DOHH2 (cell line): Measurements from ENCODE around the gene HLA-DOA.

Source experiments
- H3F3A ChIP-seq: fragments of 200-600 bp; sonication (generic), shearing (Covaris generic); 2 replicates; pipeline ENCODE4 v1.6.0; 2016; ENCODE audit warnings: antibody characterized with exemption, mild to moderate bottlenecking; ENCODE audit not compliant: control insufficient read depth, insufficient read depth
- H3K27ac ChIP-seq: fragments of 200-600 bp; sonication (generic); 2 replicates; pipeline ENCODE4 v1.5.1; 2014; ENCODE audit warnings: low read depth, mild to moderate bottlenecking, low read length, moderate library complexity
- H3K27me3 ChIP-seq: fragments of 200-600 bp; sonication (generic); 2 replicates; pipeline ENCODE4 v1.6.1; 2014; ENCODE audit warnings: mild to moderate bottlenecking, low read length, mixed read lengths; ENCODE audit not compliant: control insufficient read depth
- H3K36me3 ChIP-seq: fragments of 200-600 bp; sonication (generic); 2 replicates; pipeline ENCODE4 v1.6.1; 2014; ENCODE audit warnings: mild to moderate bottlenecking, low read length, moderate library complexity, mixed read lengths; ENCODE audit not compliant: control insufficient read depth
- H3K4me1 ChIP-seq: fragments of 200-600 bp; sonication (generic); 2 replicates; pipeline ENCODE4 v1.6.1; 2014; ENCODE audit warnings: mild to moderate bottlenecking, low read length, mixed read lengths; ENCODE audit not compliant: control insufficient read depth
- H3K4me2 ChIP-seq: fragments of 200-600 bp; sonication (generic); 2 replicates; pipeline ENCODE4 v1.6.0; 2014; ENCODE audit warnings: mild to moderate bottlenecking, low read length, moderate library complexity
- H3K4me3 ChIP-seq: fragments of 200-600 bp; sonication (generic); 2 replicates; pipeline ENCODE4 v1.5.1; 2014; ENCODE audit warnings: mild to moderate bottlenecking, low read length, mixed read lengths
- H3K79me2 ChIP-seq: fragments of 200-600 bp; sonication (generic); 2 replicates; pipeline ENCODE4 v1.6.1; 2014; ENCODE audit warnings: mild to moderate bottlenecking, low read length, mixed read lengths; ENCODE audit not compliant: control insufficient read depth
- H3K9me2 ChIP-seq: fragments of 200-600 bp; sonication (generic); replicated peaks from 2 replicates; pipeline ENCODE4 v1.6.1; 2014; ENCODE audit warnings: mild to moderate bottlenecking, low read length, mixed read lengths; ENCODE audit not compliant: control insufficient read depth
- H3K9me3 ChIP-seq: fragments of 200-600 bp; sonication (generic); 2 replicates; pipeline ENCODE4 v1.6.1; 2014; ENCODE audit warnings: antibody characterized with exemption, low read length, mixed read lengths; ENCODE audit not compliant: control insufficient read depth, insufficient read depth
- H4K20me1 ChIP-seq: fragments of 200-600 bp; sonication (generic); 2 replicates; pipeline ENCODE4 v1.6.0; 2014; ENCODE audit warnings: low read depth, mild to moderate bottlenecking, antibody characterized with exemption, low read length, moderate library complexity; ENCODE audit not compliant: control insufficient read depth, insufficient read depth
- CTCF ChIP-seq: fragments of 200-600 bp; sonication (generic); IDR thresholded peaks from one replicate; pipeline ENCODE4 v1.5.1; 2014; ENCODE audit warnings: antibody characterized with exemption, mild to moderate bottlenecking, low read depth, low read length; ENCODE audit not compliant: poor library complexity, severe bottlenecking
- EZH2phosphoT487 ChIP-seq: fragments of 200-600 bp; sonication (generic); IDR thresholded peaks from 2 replicates; pipeline ENCODE4 v1.6.1; 2017; ENCODE audit warnings: borderline replicate concordance, mild to moderate bottlenecking, antibody characterized with exemption, low read length, moderate library complexity, mixed read lengths

The HLA-DOA gene

GRCh38 chr6:32980488-32981038 is 28.8 kb downstream of the HLA-DOA start:
- H3K9me2 ChIP-seq = no peaks in the 10 kb centered on the region
- H3K36me3 ChIP-seq = peaks cover 78% of the 10 kb centered on the region
- peaks cover 32% of the 10 kb centered on the region for H3K79me2 ChIP-seq
- H3K4me1 ChIP-seq = peaks cover 56% of the 10 kb centered on the region
- peaks cover 91% of the 10 kb centered on the region for H3F3A ChIP-seq
- TF ChIP-seq EZH2phosphoT487 (no peak), CTCF (no peak)
- no peak overlapping the region; the same call in 1 of the 2 replicates for H3K4me2 ChIP-seq
- no peak overlapping the region for H3K27ac ChIP-seq
- H3K9me3 ChIP-seq = no peaks in the 10 kb centered on the region
- peaks cover 35% of the 10 kb centered on the region for H4K20me1 ChIP-seq
- no peaks in the 10 kb centered on the region for H3K27me3 ChIP-seq
- H3K4me3 ChIP-seq = no peak overlapping the region

GRCh38 chr6:32979720-32980487 is 29.5 kb downstream of the HLA-DOA start:
- TF ChIP-seq CTCF (no peak), EZH2phosphoT487 (no peak)
- H3K4me1 ChIP-seq = peaks cover 63% of the 10 kb centered on the region

GRCh38 chr6:32977953-32978324 is 31.5 kb downstream of the HLA-DOA start:
- TF ChIP-seq EZH2phosphoT487 = no peak
- TF ChIP-seq CTCF = no peak
- peaks cover 57% of the 10 kb centered on the region for H4K20me1 ChIP-seq
- H3K4me2 ChIP-seq = no peak overlapping the region
- H3K79me2 ChIP-seq = peaks cover 58% of the 10 kb centered on the region
- H3K9me3 ChIP-seq = no peaks in the 10 kb centered on the region
- no peaks in the 10 kb centered on the region for H3K9me2 ChIP-seq
- no peak overlapping the region for H3K27ac ChIP-seq
- H3K36me3 ChIP-seq = peaks cover 100% of the 10 kb centered on the region
- H3K4me1 ChIP-seq = peaks cover 51% of the 10 kb centered on the region
- H3K27me3 ChIP-seq = no peaks in the 10 kb centered on the region
- H3K4me3 ChIP-seq = no peak overlapping the region
- H3F3A ChIP-seq = peaks cover 93% of the 10 kb centered on the region

More at GRCh38 chr6:32979720-32980487, 29.5 kb downstream of the HLA-DOA start:
- H3K27ac ChIP-seq = no peak overlapping the region
- peaks cover 97% of the 10 kb centered on the region for H3F3A ChIP-seq
- no peak overlapping the region for H3K4me2 ChIP-seq
- H3K9me2 ChIP-seq = no peaks in the 10 kb centered on the region
- H3K4me3 ChIP-seq = no peak overlapping the region
- peaks cover 39% of the 10 kb centered on the region for H3K79me2 ChIP-seq
- H3K27me3 ChIP-seq = no peaks in the 10 kb centered on the region
- H3K9me3 ChIP-seq = no peaks in the 10 kb centered on the region
- H3K36me3 ChIP-seq = peaks cover 85% of the 10 kb centered on the region
- H4K20me1 ChIP-seq = peaks cover 42% of the 10 kb centered on the region
